ENCODE results near the gene TUBG1.

GRCh38 chr17:42653179-42654124 lies 44.0 kb downstream of the TUBG1 start:
- TF ChIP-seq CTCF (IDR thresholded peaks at IDR 0.05) = no peak
- no peak for TF ChIP-seq POLR2AphosphoS5 (IDR thresholded peaks at IDR 0.05)
